ENCODE measurements around the gene DTNB. TPM values are rescaled to one million over a fixed set of nuclear protein-coding genes. Genes with fewer than 3 reads are reported as not detected.

The DTNB gene
- total RNA-seq, 1 experiment from 2014 or later, result 51.9 TPM

DNA sequence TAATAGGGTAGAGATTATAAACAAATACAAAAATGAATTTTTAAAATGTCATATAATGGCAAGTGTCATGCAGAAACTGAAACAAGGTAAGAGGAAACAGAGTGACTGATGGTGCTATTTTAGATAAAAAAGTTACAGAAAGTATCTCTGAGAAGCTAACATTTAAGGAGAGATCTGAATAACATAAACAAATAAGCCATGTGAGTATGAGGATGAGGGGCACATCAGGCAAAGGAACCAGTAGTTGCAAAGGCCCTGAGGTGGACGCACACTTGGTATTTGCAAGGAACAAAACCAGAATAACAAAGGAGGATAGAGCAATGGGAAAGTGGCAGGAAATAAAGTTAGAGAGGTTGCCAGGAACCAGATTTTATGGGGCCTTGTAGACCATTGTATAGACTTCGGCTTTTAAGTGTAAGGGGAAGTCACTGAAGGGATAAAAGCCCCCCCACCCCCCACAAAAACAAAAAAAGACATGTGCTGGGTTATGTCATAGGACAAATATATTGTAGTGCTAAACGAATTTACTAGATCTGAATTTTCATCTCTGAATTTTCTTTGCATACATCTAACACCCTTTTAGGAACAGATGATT, 159.2 kb downstream of the DTNB start:
- CTCF ChIA-PET, result no interaction called here

DNA sequence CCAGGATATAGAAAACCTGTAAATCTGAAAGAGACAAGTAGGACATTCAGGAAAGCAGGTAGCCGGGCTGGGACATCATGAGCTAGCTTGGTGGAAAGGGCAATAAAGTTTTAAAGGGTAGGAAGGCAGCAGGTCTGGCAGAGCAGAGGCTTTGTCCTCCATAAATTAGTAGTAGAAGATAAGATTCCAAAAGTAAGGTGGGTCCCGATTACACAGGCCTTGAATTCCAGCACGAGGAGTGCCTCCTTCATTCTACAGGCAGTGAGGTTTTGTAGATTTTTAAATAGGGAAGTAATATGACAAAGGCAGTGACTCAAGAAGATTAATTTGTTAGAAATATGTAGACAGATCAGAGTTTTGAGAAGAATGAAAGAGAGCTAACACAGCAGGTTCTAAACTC, 160.7 kb downstream of the DTNB start:
- Histone ChIP-seq H3K4me3 (no peak overlapping the region), H3K27ac (peak overlapping the region; percentile 56), H2AFZ (no peak overlapping the region), H3K79me2 (ENCODE audit: low read depth) (no peaks in the 10 kb centered on the region), H3K4me2 (peak overlapping the region; percentile 20), H3K9me2 (ENCODE audit: insufficient read depth) (no peaks in the 10 kb centered on the region), H3K9me3 (ENCODE audit: insufficient read depth, low read depth) (peaks cover 7% of the 10 kb centered on the region; the same call in 1 of the 2 replicates), H3K27me3 (ENCODE audit: insufficient read depth, low read depth) (no peaks in the 10 kb centered on the region), H4K20me1 (ENCODE audit: insufficient read depth) (no peaks in the 10 kb centered on the region), H3K4me1 (replicated peaks; ENCODE audit: insufficient read depth) (peaks cover 35% of the 10 kb centered on the region), H3F3A (ENCODE audit: insufficient read depth, low read depth) (peaks cover 20% of the 10 kb centered on the region), H3K36me3 (ENCODE audit: low read depth) (no peaks in the 10 kb centered on the region)
- peak; percentile 46 to 84 for DNase-seq
- POLR2A ChIA-PET (ENCODE audit: unreplicated experiment), result interaction anchor here (0.5 to 0.7 kb wide), 5 partner anchors 10 to 284 kb away, joined by 3 to 7 read pairs (median 4); no protein-coding TSS in a partner anchor
- no peak for TF ChIP-seq EZH2 (IDR thresholded peaks at IDR 0.05; ENCODE audit: low read depth)
- TF ChIP-seq, protein P1, sequence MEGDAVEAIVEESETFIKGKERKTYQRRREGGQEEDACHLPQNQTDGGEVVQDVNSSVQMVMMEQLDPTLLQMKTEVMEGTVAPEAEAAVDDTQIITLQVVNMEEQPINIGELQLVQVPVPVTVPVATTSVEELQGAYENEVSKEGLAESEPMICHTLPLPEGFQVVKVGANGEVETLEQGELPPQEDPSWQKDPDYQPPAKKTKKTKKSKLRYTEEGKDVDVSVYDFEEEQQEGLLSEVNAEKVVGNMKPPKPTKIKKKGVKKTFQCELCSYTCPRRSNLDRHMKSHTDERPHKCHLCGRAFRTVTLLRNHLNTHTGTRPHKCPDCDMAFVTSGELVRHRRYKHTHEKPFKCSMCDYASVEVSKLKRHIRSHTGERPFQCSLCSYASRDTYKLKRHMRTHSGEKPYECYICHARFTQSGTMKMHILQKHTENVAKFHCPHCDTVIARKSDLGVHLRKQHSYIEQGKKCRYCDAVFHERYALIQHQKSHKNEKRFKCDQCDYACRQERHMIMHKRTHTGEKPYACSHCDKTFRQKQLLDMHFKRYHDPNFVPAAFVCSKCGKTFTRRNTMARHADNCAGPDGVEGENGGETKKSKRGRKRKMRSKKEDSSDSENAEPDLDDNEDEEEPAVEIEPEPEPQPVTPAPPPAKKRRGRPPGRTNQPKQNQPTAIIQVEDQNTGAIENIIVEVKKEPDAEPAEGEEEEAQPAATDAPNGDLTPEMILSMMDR (conservative IDR thresholded peaks at IDR 0.05), result no peak
- intact Hi-C loops (cut with micrococcal nuclease; ENCODE audit: unreplicated experiment), result no loop called here
- no TSS peak for BruUV-seq (replicated peaks)
- CTCF ChIA-PET, result no interaction called here

More for the DNA sequence above, 159.2 kb downstream of the DTNB start:
- intact Hi-C loops (cut with micrococcal nuclease; ENCODE audit: unreplicated experiment), result no loop called here
- Histone ChIP-seq H3K4me2 (no peak overlapping the region), H3K4me1 (replicated peaks; ENCODE audit: insufficient read depth) (peaks cover 35% of the 10 kb centered on the region), H3K27ac (peak overlapping the region; percentile 56), H3K79me2 (ENCODE audit: low read depth) (no peaks in the 10 kb centered on the region), H3K9me2 (ENCODE audit: insufficient read depth) (no peaks in the 10 kb centered on the region), H3K4me3 (no peak overlapping the region), H2AFZ (no peak overlapping the region), H3F3A (ENCODE audit: insufficient read depth, low read depth) (peaks cover 20% of the 10 kb centered on the region), H3K9me3 (ENCODE audit: insufficient read depth, low read depth) (peaks cover 7% of the 10 kb centered on the region; the same call in 1 of the 2 replicates), H4K20me1 (ENCODE audit: insufficient read depth) (no peaks in the 10 kb centered on the region), H3K27me3 (ENCODE audit: insufficient read depth, low read depth) (no peaks in the 10 kb centered on the region), H3K36me3 (ENCODE audit: low read depth) (no peaks in the 10 kb centered on the region)
- no TSS peak for BruUV-seq (replicated peaks)
- no peak for DNase-seq
- no peak for TF ChIP-seq EZH2 (IDR thresholded peaks at IDR 0.05; ENCODE audit: low read depth)
- TF ChIP-seq, protein P1 (conservative IDR thresholded peaks at IDR 0.05), result no peak
- POLR2A ChIA-PET (ENCODE audit: unreplicated experiment), result interaction anchor here (0.6 kb wide), 1 partner anchor 538 kb away, joined by 3 read pairs; no protein-coding TSS in a partner anchor

DNA sequence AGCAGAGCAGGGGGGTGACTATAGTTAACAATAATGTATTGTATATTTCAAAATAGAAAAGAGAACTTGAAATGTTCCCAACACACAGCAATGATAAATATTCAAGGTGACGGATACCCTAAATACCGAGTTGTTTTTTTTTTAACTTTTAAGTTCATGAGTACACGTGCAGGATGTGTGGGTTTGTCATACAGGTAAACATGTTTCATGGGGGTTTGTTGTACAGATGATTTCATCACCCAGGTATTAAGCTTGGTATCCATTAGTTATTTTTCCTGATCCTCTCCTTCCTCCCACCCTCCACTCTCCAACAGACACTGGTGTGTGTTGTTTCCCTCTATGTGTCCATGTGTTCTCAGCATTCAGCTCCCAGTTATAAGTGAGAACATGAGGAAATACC, 167.2 kb downstream of the DTNB start:
- Histone ChIP-seq H3K36me3 (ENCODE audit: low read depth) (no peaks in the 10 kb centered on the region), H3K27ac (no peak overlapping the region), H3K4me3 (no peak overlapping the region), H3F3A (ENCODE audit: insufficient read depth, low read depth) (no peaks in the 10 kb centered on the region), H4K20me1 (ENCODE audit: insufficient read depth) (no peaks in the 10 kb centered on the region), H3K9me2 (ENCODE audit: insufficient read depth) (no peaks in the 10 kb centered on the region; the same call in 1 of the 2 replicates), H3K4me1 (replicated peaks; ENCODE audit: insufficient read depth) (no peaks in the 10 kb centered on the region), H3K9me3 (ENCODE audit: insufficient read depth, low read depth) (no peaks in the 10 kb centered on the region), H2AFZ (no peak overlapping the region), H3K4me2 (no peak overlapping the region), H3K27me3 (ENCODE audit: insufficient read depth, low read depth) (no peaks in the 10 kb centered on the region), H3K79me2 (ENCODE audit: low read depth) (no peaks in the 10 kb centered on the region)
- DNase-seq, result no peak
- ChIA-PET CTCF (no interaction called here), POLR2A (ENCODE audit: unreplicated experiment) (no interaction called here)
- BruUV-seq (replicated peaks), result no TSS peak
- intact Hi-C loops (cut with micrococcal nuclease; ENCODE audit: unreplicated experiment), result no loop called here
- no peak for TF ChIP-seq EZH2 (IDR thresholded peaks at IDR 0.05; ENCODE audit: low read depth)

Data from PC-9 (cell line).